Urinary bladder (tissue), 4 donors: ENCODE measurements around the gene RAB31. TPM values are rescaled to one million over a fixed set of nuclear protein-coding genes. Genes with fewer than 3 reads are reported as not detected.
A peak's percentile ranks its signal among the peaks of the same experiment; 100 is the strongest.

Experiments used
- DNase-seq: peaks from one replicate; pipeline ENCODE4 v3.0.0-alpha.2; 2015; ENCODE audit errors: extremely low spot score
- H3K27ac ChIP-seq: one replicate; pipeline ENCODE4 v1.5.1; 2013; ENCODE audit warnings: low read depth, mild to moderate bottlenecking, moderate library complexity
- H3K36me3 ChIP-seq: one replicate; pipeline ENCODE4 v1.6.1; 2013; ENCODE audit warnings: mild to moderate bottlenecking, moderate library complexity; ENCODE audit not compliant: insufficient read depth
- H3K4me1 ChIP-seq: one replicate; pipeline ENCODE4 v1.6.1; 2013; ENCODE audit warnings: mild to moderate bottlenecking, moderate library complexity; ENCODE audit not compliant: insufficient read depth
- H3K4me3 ChIP-seq: one replicate; pipeline ENCODE4 v1.5.1; 2013; ENCODE audit warnings: low read depth, low read length
- WGBS: extraction: QIAGEN DNeasy Blood & Tissue Kit; methylation state at CpG from one replicate; pipeline ENCODE4 v1.1.7; 2013; 5-methylcytosine and 5-hydroxymethylcytosine counted together
- polyA plus RNA-seq: library from polyadenylated mRNA; stranded (reverse); fragments of 200-250 nt; gene quantifications from one replicate; pipeline ENCODE4 v1.2.3, GENCODE V29; 2013
- total RNA-seq: library from RNA; depleted of rRNA; stranded (reverse); fragments of >200 nt; gene quantifications from one replicate; pipeline ENCODE4 v1.2.3, GENCODE V29; 2014
- donor health status: healthy with polysubstance abuse.
- donor health status: healthy.

Gene RAB31
- total and polyA plus RNA-seq, 2 donors = 37.1 to 77.2 TPM

DNA sequence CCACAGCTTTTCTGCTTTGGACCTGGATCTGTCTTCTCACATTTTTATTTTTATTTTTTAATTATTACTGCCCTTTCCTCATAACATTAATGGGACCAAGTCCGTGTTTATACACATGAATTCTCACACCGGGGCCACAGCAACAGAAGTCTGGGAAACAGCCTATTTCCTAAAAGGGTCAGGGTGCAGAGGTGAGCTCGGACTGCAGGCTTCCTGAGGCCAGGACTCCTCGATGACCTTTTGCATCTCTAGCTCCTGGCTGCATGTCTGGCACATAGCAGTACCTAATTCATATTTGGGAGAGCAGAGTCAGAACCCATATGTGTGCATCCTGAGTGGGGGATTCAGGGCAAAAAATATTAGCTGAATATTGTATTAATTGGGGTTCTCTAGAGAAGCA lies 9.6 kb upstream of the RAB31 start:
- Histone ChIP-seq H3K4me1 (no peaks in the 10 kb centered on the region), H3K4me3 (no peak overlapping the region), H3K27ac (no peak overlapping the region), H3K36me3 (no peaks in the 10 kb centered on the region)
- WGBS = 92% methylated on average over 4 of the region's 4 CpGs
- no peak for DNase-seq

GRCh38 chr18:9700261-9700796 lies 7.8 kb upstream of the RAB31 start:
- H3K4me3 ChIP-seq = no peak overlapping the region
- peak; percentile 15 for DNase-seq
- 27% methylated on average over 6 of the region's 6 CpGs for WGBS
- no peaks in the 10 kb centered on the region for H3K36me3 ChIP-seq
- H3K27ac ChIP-seq = no peak overlapping the region
- no peaks in the 10 kb centered on the region for H3K4me1 ChIP-seq

DNA sequence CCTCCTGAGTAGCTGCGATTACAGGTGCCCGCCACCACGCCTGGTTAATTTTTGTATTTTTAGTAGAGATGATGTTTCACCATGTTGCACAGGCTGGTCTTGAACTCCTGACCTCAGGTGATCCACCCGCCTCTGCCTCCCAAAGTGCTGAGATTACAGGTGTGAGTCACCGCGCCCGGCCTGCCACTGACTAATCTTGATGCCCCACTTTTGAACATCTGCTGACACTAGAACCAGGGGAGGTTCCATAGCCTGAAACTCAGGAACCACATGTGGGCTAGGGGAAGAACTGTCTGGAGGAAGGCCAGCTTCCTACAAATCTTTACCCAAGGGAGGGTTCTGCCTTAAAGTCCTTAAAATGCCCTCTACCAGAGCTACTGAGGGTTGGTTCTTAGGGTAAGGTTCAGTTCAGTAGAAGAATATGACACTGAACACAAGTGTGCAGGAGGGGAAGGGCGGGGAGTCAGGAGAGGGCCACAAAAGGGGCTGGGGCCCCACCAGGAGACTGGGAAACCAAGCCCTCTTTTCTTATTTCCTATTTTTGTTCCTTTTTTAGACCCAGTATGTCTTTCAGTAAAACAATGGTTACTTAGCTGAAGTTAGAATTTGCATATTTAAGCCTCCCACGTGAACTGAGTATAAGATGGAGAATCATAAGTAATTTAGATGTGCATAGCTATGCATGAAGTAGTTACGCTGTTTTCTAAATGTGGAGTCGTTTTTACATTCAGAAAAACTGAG lies 6.3 kb upstream of the RAB31 start:
- no peak overlapping the region for H3K27ac ChIP-seq
- H3K4me1 ChIP-seq = no peaks in the 10 kb centered on the region
- no peak for DNase-seq
- no peak overlapping the region for H3K4me3 ChIP-seq
- no peaks in the 10 kb centered on the region for H3K36me3 ChIP-seq
- 81% methylated on average over 11 of the region's 11 CpGs for WGBS

DNA sequence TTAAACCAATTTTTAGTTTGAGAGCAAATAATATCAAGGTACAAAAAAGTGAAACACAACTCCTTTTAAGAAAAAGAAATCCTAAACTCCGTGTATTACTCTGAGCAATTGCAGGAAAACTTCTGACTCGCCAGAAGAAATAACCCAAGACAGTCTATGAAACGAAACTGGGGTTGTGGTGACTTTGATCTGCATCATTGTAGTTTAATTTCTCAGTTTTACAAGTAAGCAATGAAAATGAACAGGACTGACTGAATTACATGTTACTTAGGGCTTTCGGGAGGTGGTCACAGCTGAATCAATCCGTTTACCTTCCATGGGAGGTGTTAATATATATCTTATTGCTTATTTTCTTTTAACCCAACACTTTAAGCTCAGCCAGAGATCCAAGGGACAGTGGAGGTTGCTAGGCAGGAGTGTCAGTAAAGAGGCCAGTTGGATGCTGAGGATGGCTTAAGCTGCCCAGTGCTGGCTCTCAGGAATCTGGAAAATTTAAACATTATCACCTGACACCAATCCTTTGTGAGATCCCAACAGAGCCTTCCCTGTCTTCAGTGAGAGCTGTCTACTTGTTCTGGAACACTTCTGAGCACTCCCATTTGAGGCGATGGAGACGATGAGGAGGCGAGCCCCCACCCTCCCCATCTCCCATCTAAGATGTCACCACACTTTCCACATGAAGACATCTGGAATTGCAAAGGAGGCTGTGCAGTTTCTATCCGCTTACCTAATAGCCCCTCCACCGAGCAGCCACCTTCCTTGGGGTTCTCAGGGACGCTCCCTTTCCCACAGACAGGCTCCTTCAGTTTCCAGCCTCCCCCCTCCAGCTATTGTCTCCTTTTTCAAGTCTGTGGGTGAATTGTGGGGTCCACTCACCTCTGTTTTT lies 3.6 kb upstream of the RAB31 start:
- DNase-seq = no peak
- Histone ChIP-seq H3K4me3 (no peak overlapping the region), H3K36me3 (no peaks in the 10 kb centered on the region), H3K27ac (no peak overlapping the region), H3K4me1 (no peaks in the 10 kb centered on the region)
- 82% methylated on average over 11 of the region's 11 CpGs for WGBS

GRCh38 chr18:9705183-9705829 lies 2.8 kb upstream of the RAB31 start:
- H3K4me1 ChIP-seq = no peaks in the 10 kb centered on the region
- 54% methylated on average over 6 of the region's 6 CpGs for WGBS
- no peak for DNase-seq
- no peak overlapping the region for H3K4me3 ChIP-seq
- no peaks in the 10 kb centered on the region for H3K36me3 ChIP-seq
- no peak overlapping the region for H3K27ac ChIP-seq

- DNase-seq = no peak
- H3K36me3 ChIP-seq = no peaks in the 10 kb centered on the region
- H3K4me3 ChIP-seq = no peak overlapping the region
- H3K27ac ChIP-seq = no peak overlapping the region
- 89% methylated on average over 12 of the region's 12 CpGs for WGBS
- no peaks in the 10 kb centered on the region for H3K4me1 ChIP-seq
Measured at GRCh38 chr18:9706081-9706935, 1.8 kb upstream of the RAB31 start.

GRCh38 chr18:9707381-9708056 lies 582 bp upstream of the RAB31 start:
- DNase-seq = no peak
- no peaks in the 10 kb centered on the region for H3K4me1 ChIP-seq
- 9% methylated on average over 31 of the region's 31 CpGs for WGBS

GRCh38 chr18:9708434-9709303 lies 568 bp downstream of the RAB31 start:
- 1% methylated on average over 84 of the region's 84 CpGs for WGBS
- no peaks in the 10 kb centered on the region for H3K36me3 ChIP-seq
- peak overlapping the region; percentile 94 for H3K4me3 ChIP-seq
- H3K4me1 ChIP-seq = no peaks in the 10 kb centered on the region
- peak overlapping the region; percentile 68 for H3K27ac ChIP-seq
- no peak for DNase-seq

More at GRCh38 chr18:9707381-9708056, 582 bp upstream of the RAB31 start:
- Histone ChIP-seq H3K4me3 (peak overlapping the region; percentile 94), H3K36me3 (no peaks in the 10 kb centered on the region), H3K27ac (peak overlapping the region; percentile 55)

DNA sequence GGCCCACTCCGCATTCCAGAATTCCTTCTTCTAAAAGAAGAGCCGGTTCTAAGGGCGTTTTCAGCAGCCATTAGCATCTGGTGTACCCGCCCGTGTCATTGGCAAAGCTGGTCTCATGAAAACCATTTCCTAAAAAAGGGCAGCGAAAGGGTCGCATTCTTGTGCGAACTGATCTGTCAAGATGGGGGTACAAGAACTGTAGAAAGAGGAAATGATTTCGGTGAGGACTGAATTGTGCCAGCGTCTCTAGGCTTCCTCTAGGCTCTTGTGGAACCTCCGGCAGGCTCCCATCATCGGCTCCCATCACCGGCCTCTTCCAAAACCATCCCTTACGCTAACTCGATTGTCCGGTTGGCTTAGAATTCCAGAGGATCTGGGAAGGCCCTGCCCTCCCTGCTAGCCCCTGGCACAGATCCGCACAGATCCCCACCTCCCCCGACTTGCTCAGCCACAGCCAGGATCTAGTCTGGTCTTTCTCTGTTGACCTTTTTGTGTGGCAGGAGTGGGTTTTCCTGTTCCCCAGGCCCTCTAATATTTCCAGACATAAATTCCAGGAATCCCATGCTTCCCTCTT lies 1.3 kb downstream of the RAB31 start:
- Histone ChIP-seq H3K4me3 (peak overlapping the region; percentile 94), H3K36me3 (no peaks in the 10 kb centered on the region), H3K4me1 (no peaks in the 10 kb centered on the region), H3K27ac (no peak overlapping the region)
- 32% methylated on average over 18 of the region's 18 CpGs for WGBS
- DNase-seq = no peak

GRCh38 chr18:9710037-9710436 lies 1.9 kb downstream of the RAB31 start:
- WGBS = 92% methylated on average over 4 of the region's 4 CpGs
- H3K27ac ChIP-seq = no peak overlapping the region
- H3K36me3 ChIP-seq = no peaks in the 10 kb centered on the region
- peak overlapping the region; percentile 94 for H3K4me3 ChIP-seq
- no peaks in the 10 kb centered on the region for H3K4me1 ChIP-seq
- no peak for DNase-seq

- 81% methylated on average over 7 of the region's 7 CpGs for WGBS
- Histone ChIP-seq H3K4me3 (no peak overlapping the region), H3K36me3 (no peaks in the 10 kb centered on the region), H3K4me1 (no peaks in the 10 kb centered on the region), H3K27ac (no peak overlapping the region)
- DNase-seq = no peak
Measured at GRCh38 chr18:9711361-9712129, 3.4 kb downstream of the RAB31 start.
